Nephron (organoid): ENCODE measurements around the gene MRLN.
"Not testable (repeated sequence)": the region's sequence is repeated elsewhere in the genome, so short reads cannot be mapped to it uniquely, and the experiment has no call there.

Experiments used
- H3K27ac Mint-ChIP-seq, 3 experiments: 2 replicates each; pipeline ENCODE4 v1.8.0; 2020; ENCODE audit warnings: mixed read lengths in 3 of 3, mild to moderate bottlenecking in 2 of 3, moderate library complexity in 1 of 3
- H3K27me3 Mint-ChIP-seq: 2 replicates; pipeline ENCODE4 v1.8.0; 2021; ENCODE audit warnings: low read depth, mild to moderate bottlenecking, moderate library complexity, mixed read lengths
- H3K36me3 Mint-ChIP-seq: 2 replicates; pipeline ENCODE4 v1.8.0; 2020; ENCODE audit warnings: low read depth, mixed read lengths
- H3K4me1 Mint-ChIP-seq: 2 replicates; pipeline ENCODE4 v1.8.0; 2020; ENCODE audit warnings: mixed read lengths
- H3K4me3 Mint-ChIP-seq, 3 experiments: 2 replicates each; pipeline ENCODE4 v1.8.0; 2020; ENCODE audit warnings: mild to moderate bottlenecking in 3 of 3, mixed read lengths in 3 of 3, moderate library complexity in 2 of 3
- H3K9me3 Mint-ChIP-seq: 2 replicates; pipeline ENCODE4 v1.8.0; 2020; ENCODE audit warnings: mixed read lengths
- CTCF ChIP-seq, 3 experiments: fragments of 200-600 bp; sonication (generic); IDR thresholded peaks; one replicate each; pipeline ENCODE4 v1.5.0; 2021; ENCODE audit warnings: antibody characterized with exemption in 3 of 3; ENCODE audit not compliant: unreplicated experiment in 3 of 3

MRLN gene

GRCh38 chr10:59736749-59737148, 16.5 kb downstream of the MRLN start:
- Mint-ChIP-seq H3K27ac (no peak overlapping the region), H3K4me1 (no peaks in the 10 kb centered on the region), H3K4me3 (no peak overlapping the region), H3K9me3 (no peaks in the 10 kb centered on the region), H3K36me3 (no peaks in the 10 kb centered on the region), H3K27me3 (peaks cover 9% of the 10 kb centered on the region)
- TF ChIP-seq CTCF (IDR thresholded peaks at IDR 0.05; ENCODE audit: unreplicated experiment in 3 of 3), result no peak

- TF ChIP-seq CTCF (IDR thresholded peaks at IDR 0.05; ENCODE audit: unreplicated experiment in 3 of 3), result no peak
- Mint-ChIP-seq H3K4me3 (no peak overlapping the region), H3K27ac (peak overlapping the region; percentile 42 to 82 (median 76)), H3K4me1 (no peaks in the 10 kb centered on the region), H3K27me3 (peaks cover 9% of the 10 kb centered on the region), H3K9me3 (no peaks in the 10 kb centered on the region), H3K36me3 (no peaks in the 10 kb centered on the region)
These were observed 18.0 kb downstream of the MRLN start for GRCh38 chr10:59735296-59735695.

GRCh38 chr10:59734014-59734462, 19.2 kb downstream of the MRLN start:
- Mint-ChIP-seq H3K4me1 (no peaks in the 10 kb centered on the region), H3K27me3 (peaks cover 9% of the 10 kb centered on the region), H3K27ac (no peak overlapping the region), H3K9me3 (no peaks in the 10 kb centered on the region), H3K36me3 (no peaks in the 10 kb centered on the region), H3K4me3 (no peak overlapping the region)
- no peak for TF ChIP-seq CTCF (IDR thresholded peaks at IDR 0.05; ENCODE audit: unreplicated experiment in 3 of 3)

- not testable (repeated sequence) for H3K9me3 Mint-ChIP-seq, H3K4me3 Mint-ChIP-seq, H3K27ac Mint-ChIP-seq, H3K4me1 Mint-ChIP-seq, H3K36me3 Mint-ChIP-seq, H3K27me3 Mint-ChIP-seq
These were observed 19.8 kb downstream of the MRLN start for GRCh38 chr10:59733321-59734013.

- not testable (repeated sequence) for H3K9me3 Mint-ChIP-seq, H3K27me3 Mint-ChIP-seq, H3K36me3 Mint-ChIP-seq
These were observed 20.4 kb downstream of the MRLN start for GRCh38 chr10:59732849-59733248.

GRCh38 chr10:59729167-59729566, 24.1 kb downstream of the MRLN start:
- H3K4me3 Mint-ChIP-seq, H3K36me3 Mint-ChIP-seq, H3K9me3 Mint-ChIP-seq, H3K27ac Mint-ChIP-seq, H3K4me1 Mint-ChIP-seq: not testable (repeated sequence)
- peaks cover 11% of the 10 kb centered on the region for H3K27me3 Mint-ChIP-seq

More at GRCh38 chr10:59732849-59733248, 20.4 kb downstream of the MRLN start:
- H3K4me3 Mint-ChIP-seq, H3K4me1 Mint-ChIP-seq, H3K27ac Mint-ChIP-seq: not testable (repeated sequence)

- TF ChIP-seq CTCF (IDR thresholded peaks at IDR 0.05; ENCODE audit: unreplicated experiment in 3 of 3), result no peak
- H3K27me3 Mint-ChIP-seq, result peaks cover 3% of the 10 kb centered on the region
- H3K4me1 Mint-ChIP-seq, result no peaks in the 10 kb centered on the region
- H3K4me3 Mint-ChIP-seq, result no peak overlapping the region
- H3K36me3 Mint-ChIP-seq, result no peaks in the 10 kb centered on the region
- peaks cover 16% of the 10 kb centered on the region for H3K9me3 Mint-ChIP-seq
- H3K27ac Mint-ChIP-seq, result no peak overlapping the region
These were observed 28.9 kb downstream of the MRLN start for GRCh38 chr10:59724098-59724938.
